Stimulated activated CD8-positive, alpha-beta memory T cell treated with anti-CD3 and anti-CD28 coated beads, Interleukin-4, amount 100 ng/mL, for 48 hours (primary cell): Measurements from ENCODE around the gene GLRA1.
"Not testable (repeated sequence)": the region's sequence is repeated elsewhere in the genome, so short reads cannot be mapped to it uniquely, and the experiment has no call there.

Experiments used
- DNase-seq: peaks from one replicate; pipeline ENCODE4 v3.0.0-alpha.2; 2020

The GLRA1 gene

GRCh38 chr5:151912360-151912759 lies 12.3 kb downstream of the GLRA1 start:
- no peak for DNase-seq

- no peak for DNase-seq
Observed at GRCh38 chr5:151911011-151911410, 13.6 kb downstream of the GLRA1 start.

- DNase-seq, result no peak
Observed at GRCh38 chr5:151909628-151910027, 15.0 kb downstream of the GLRA1 start.

GRCh38 chr5:151906246-151906645 lies 18.4 kb downstream of the GLRA1 start:
- no peak for DNase-seq

- DNase-seq, result no peak
Observed at GRCh38 chr5:151905557-151905961, 19.1 kb downstream of the GLRA1 start.

- DNase-seq, result no peak
Observed at GRCh38 chr5:151904909-151905308, 19.7 kb downstream of the GLRA1 start.

- no peak for DNase-seq
Observed at GRCh38 chr5:151904127-151904526, 20.5 kb downstream of the GLRA1 start.

- no peak for DNase-seq
Observed at GRCh38 chr5:151903243-151903653, 21.4 kb downstream of the GLRA1 start.

- DNase-seq, result no peak
Observed at GRCh38 chr5:151902215-151902614, 22.4 kb downstream of the GLRA1 start.

- DNase-seq, result no peak
Observed at GRCh38 chr5:151901611-151902010, 23.0 kb downstream of the GLRA1 start.

- no peak for DNase-seq
Observed at GRCh38 chr5:151900891-151901290, 23.8 kb downstream of the GLRA1 start.

- DNase-seq, result no peak
Observed at GRCh38 chr5:151899399-151899798, 25.3 kb downstream of the GLRA1 start.

GRCh38 chr5:151897896-151898295 lies 26.8 kb downstream of the GLRA1 start:
- DNase-seq, result no peak

- no peak for DNase-seq
Observed at GRCh38 chr5:151897020-151897552, 27.6 kb downstream of the GLRA1 start.

GRCh38 chr5:151896031-151896691 lies 28.5 kb downstream of the GLRA1 start:
- DNase-seq, result no peak

- no peak for DNase-seq
Observed at GRCh38 chr5:151895660-151896030, 29.0 kb downstream of the GLRA1 start.

- not testable (repeated sequence) for DNase-seq
Observed at GRCh38 chr5:151893485-151893884, 31.2 kb downstream of the GLRA1 start.

GRCh38 chr5:151892393-151892792 lies 32.3 kb downstream of the GLRA1 start:
- no peak for DNase-seq

- no peak for DNase-seq
Observed at GRCh38 chr5:151890299-151890698, 34.4 kb downstream of the GLRA1 start.

GRCh38 chr5:151889614-151890013 lies 35.0 kb downstream of the GLRA1 start:
- DNase-seq, result no peak

- DNase-seq, result no peak
Observed at GRCh38 chr5:151886546-151887275, 37.9 kb downstream of the GLRA1 start.

- DNase-seq, result no peak
Observed at GRCh38 chr5:151885138-151885908, 39.3 kb downstream of the GLRA1 start.

- no peak for DNase-seq
Observed at GRCh38 chr5:151881621-151882225, 42.9 kb downstream of the GLRA1 start.
